ENCODE measurements around the gene IQCH. TPM values are rescaled to one million over a fixed set of nuclear protein-coding genes. Genes with fewer than 3 reads are reported as not detected.

Gene IQCH
- total RNA-seq, 1 donor from 2014 or later, result 4.5 TPM

DNA sequence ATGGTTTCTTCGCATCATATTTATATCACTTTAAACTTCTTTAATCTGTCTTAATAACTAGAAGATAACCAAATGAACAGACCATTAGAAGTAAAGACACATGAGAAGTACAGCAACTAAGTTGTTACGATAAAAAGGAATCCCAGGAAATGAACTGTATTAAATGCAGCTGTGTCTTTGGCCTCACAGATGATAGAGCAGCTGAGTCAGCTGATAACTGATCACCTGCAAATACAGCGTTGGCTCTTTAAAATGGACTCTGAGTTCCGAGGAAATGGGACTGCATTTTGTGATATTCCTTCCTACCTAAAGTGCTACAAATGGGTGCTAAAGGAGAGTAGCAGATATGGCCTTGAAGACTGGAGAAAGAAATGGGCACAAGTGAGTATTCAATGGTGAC is 145.3 kb downstream of the IQCH start:
- no peak for DNase-seq
- Mint-ChIP-seq H3K27ac (ENCODE audit: unreplicated experiment) (no peak overlapping the region), H3K4me1 (ENCODE audit: low read depth, unreplicated experiment) (peaks cover 12% of the 10 kb centered on the region), H3K9me3 (ENCODE audit: unreplicated experiment) (peaks cover 1% of the 10 kb centered on the region), H3K27me3 (ENCODE audit: unreplicated experiment) (no peaks in the 10 kb centered on the region), H3K36me3 (ENCODE audit: unreplicated experiment) (no peaks in the 10 kb centered on the region), H3K4me3 (ENCODE audit: unreplicated experiment) (no peak overlapping the region)
- TF ChIP-seq, protein P1, sequence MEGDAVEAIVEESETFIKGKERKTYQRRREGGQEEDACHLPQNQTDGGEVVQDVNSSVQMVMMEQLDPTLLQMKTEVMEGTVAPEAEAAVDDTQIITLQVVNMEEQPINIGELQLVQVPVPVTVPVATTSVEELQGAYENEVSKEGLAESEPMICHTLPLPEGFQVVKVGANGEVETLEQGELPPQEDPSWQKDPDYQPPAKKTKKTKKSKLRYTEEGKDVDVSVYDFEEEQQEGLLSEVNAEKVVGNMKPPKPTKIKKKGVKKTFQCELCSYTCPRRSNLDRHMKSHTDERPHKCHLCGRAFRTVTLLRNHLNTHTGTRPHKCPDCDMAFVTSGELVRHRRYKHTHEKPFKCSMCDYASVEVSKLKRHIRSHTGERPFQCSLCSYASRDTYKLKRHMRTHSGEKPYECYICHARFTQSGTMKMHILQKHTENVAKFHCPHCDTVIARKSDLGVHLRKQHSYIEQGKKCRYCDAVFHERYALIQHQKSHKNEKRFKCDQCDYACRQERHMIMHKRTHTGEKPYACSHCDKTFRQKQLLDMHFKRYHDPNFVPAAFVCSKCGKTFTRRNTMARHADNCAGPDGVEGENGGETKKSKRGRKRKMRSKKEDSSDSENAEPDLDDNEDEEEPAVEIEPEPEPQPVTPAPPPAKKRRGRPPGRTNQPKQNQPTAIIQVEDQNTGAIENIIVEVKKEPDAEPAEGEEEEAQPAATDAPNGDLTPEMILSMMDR (IDR thresholded peaks at IDR 0.05; ENCODE audit: partially characterized antibody, unreplicated experiment), result no peak

DNA sequence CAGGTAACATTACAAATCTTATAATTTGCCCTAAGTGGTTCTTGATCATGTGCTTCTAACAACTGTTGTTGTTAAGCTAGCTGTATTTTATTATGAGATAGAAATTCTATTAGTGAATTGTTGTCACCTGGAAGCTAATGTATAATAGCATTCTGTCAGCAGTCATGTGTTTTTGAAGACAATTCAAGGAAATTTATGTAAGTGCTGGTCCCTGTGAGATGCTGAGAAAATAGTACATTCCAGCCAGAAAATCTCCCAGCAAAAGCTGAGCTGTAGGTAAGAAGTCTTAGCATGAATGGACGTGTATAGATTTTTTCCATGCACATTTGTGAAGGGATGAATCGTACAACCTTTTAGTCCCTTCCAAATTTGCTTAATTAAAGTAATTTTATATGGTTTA is 146.3 kb downstream of the IQCH start:
- H3K4me3 Mint-ChIP-seq (ENCODE audit: unreplicated experiment), result no peak overlapping the region
- TF ChIP-seq, protein P1 (IDR thresholded peaks at IDR 0.05; ENCODE audit: partially characterized antibody, unreplicated experiment), result no peak
- no peaks in the 10 kb centered on the region for H3K36me3 Mint-ChIP-seq (ENCODE audit: unreplicated experiment)
- H3K27me3 Mint-ChIP-seq (ENCODE audit: unreplicated experiment), result no peaks in the 10 kb centered on the region
- DNase-seq, result no peak
- H3K27ac Mint-ChIP-seq (ENCODE audit: unreplicated experiment), result no peak overlapping the region
- H3K9me3 Mint-ChIP-seq (ENCODE audit: unreplicated experiment), result peaks cover 1% of the 10 kb centered on the region
- peaks cover 12% of the 10 kb centered on the region for H3K4me1 Mint-ChIP-seq (ENCODE audit: low read depth, unreplicated experiment)

DNA sequence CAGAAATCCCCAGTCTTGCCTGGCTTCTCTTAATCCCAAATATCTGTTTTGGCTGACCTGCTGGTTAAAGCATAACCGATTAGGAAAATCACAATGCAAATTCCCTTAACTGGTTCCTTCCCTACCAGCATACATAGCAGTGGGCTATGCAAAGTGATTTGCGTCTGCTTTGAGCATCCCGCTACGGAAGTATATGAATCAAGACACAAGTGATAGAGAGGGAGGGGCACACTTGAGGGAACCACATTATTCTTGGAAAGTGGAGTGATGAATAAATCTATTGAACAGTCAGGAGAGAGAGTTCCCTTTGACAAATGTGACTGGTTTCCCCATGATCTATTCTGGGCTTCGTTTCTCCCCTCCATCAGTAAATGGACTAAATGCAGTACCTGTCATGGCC is 146.8 kb downstream of the IQCH start:
- Mint-ChIP-seq H3K9me3 (ENCODE audit: unreplicated experiment) (no peaks in the 10 kb centered on the region), H3K27ac (ENCODE audit: unreplicated experiment) (no peak overlapping the region), H3K36me3 (ENCODE audit: unreplicated experiment) (no peaks in the 10 kb centered on the region), H3K4me3 (ENCODE audit: unreplicated experiment) (no peak overlapping the region), H3K4me1 (ENCODE audit: low read depth, unreplicated experiment) (peaks cover 7% of the 10 kb centered on the region), H3K27me3 (ENCODE audit: unreplicated experiment) (no peaks in the 10 kb centered on the region)
- TF ChIP-seq, protein P1 (IDR thresholded peaks at IDR 0.05; ENCODE audit: partially characterized antibody, unreplicated experiment), result no peak
- DNase-seq, result no peak

DNA sequence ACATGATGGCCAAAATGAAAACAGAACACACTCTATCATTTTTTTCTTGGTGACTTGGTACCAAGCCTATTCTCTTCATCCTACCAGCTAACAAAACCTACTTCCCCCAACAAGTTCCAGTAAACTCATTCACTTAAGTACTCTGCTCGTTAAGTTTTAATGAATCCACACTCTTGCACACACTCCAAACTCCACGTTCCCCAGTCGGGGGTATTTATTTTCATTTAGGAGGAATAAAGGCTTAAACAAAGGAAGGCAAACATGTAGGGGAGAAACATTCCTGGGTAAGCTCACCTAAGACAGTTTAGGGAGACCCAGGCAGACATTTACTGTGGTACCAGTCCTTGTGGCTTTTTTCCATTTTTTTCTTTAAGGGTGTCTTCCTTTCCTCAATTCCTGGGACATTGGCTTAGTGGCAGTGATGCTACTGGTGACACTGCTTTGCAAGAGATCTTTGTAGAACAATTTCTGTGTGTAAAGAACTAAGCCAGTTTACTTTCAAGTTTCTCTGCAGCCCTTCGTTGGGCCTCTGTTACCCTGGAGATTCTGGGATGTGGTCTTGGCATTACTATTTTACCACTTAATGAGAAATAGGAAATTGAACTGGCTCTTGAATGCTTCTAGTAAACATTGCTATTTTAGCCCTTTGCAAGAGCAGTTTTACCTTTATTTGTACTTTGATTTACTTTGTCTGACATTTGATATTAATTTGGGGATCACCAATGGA is 149.0 kb downstream of the IQCH start:
- DNase-seq, result no peak
- Mint-ChIP-seq H3K27ac (ENCODE audit: unreplicated experiment) (no peak overlapping the region), H3K4me1 (ENCODE audit: low read depth, unreplicated experiment) (peaks cover 9% of the 10 kb centered on the region), H3K4me3 (ENCODE audit: unreplicated experiment) (no peak overlapping the region), H3K27me3 (ENCODE audit: unreplicated experiment) (no peaks in the 10 kb centered on the region), H3K36me3 (ENCODE audit: unreplicated experiment) (no peaks in the 10 kb centered on the region), H3K9me3 (ENCODE audit: unreplicated experiment) (no peaks in the 10 kb centered on the region)
- TF ChIP-seq, protein P1 (IDR thresholded peaks at IDR 0.05; ENCODE audit: partially characterized antibody, unreplicated experiment), result no peak
